HG03520 (cell line): Measurements from ENCODE around the gene VANGL2.

ENCODE experiments used
- ATAC-seq: cut with Tn5 transposase; IDR thresholded peaks from one replicate; pipeline ENCODE4 v1.9.1; 2021; ENCODE audit warnings: mild to moderate bottlenecking, moderate library complexity; ENCODE audit not compliant: unreplicated experiment

Gene VANGL2

DNA sequence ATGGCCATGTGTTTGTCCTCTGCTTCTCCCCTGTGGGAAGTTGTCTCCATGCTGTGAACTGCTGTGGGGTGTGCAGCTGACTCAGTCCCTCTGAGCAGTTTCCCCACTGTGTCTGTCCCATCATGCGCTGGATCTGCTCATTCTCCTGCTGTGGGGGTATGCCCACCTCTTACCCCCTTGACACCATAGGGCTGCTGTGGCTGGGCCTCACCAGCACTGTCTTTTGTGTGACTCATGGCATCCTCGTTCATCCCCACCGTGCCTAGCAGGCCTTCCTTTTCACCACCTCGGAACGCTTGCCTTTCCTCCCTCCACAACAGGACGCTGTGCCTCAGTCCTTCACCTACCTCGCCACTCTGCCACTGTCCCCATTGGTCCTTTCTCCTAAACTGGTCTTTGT lies 27.3 kb downstream of the VANGL2 start:
- ATAC-seq = no peak

GRCh38 chr1:160428053-160428452 lies 27.7 kb downstream of the VANGL2 start:
- no peak for ATAC-seq

- no peak for ATAC-seq
Measured at GRCh38 chr1:160428655-160429054, 28.3 kb downstream of the VANGL2 start.

DNA sequence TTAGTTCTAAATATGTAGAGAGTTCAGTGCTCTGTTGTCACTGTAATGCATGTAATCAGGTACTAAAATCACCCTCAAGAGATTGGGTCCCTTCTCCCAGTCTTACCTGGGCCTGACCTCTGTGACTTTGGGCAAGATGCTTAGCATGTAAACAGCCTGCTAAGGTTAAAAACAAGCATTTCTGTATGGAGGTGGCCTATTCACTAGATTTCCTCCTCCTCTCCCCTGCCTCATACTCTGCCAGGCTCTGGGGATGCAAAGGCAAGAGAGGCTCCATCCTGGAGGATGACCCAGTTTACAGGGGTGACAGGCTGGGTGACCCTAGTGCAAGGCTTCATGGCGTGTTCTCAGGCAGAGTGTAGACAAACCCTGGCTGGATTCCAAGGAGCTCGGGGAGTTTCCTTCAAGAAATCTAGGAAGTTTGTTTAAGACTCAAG lies 28.8 kb downstream of the VANGL2 start:
- ATAC-seq = no peak

GRCh38 chr1:160429702-160430535 lies 29.6 kb downstream of the VANGL2 start:
- ATAC-seq = peak; percentile 36

- ATAC-seq = no peak
Measured at GRCh38 chr1:160431006-160431405, 30.6 kb downstream of the VANGL2 start.

DNA sequence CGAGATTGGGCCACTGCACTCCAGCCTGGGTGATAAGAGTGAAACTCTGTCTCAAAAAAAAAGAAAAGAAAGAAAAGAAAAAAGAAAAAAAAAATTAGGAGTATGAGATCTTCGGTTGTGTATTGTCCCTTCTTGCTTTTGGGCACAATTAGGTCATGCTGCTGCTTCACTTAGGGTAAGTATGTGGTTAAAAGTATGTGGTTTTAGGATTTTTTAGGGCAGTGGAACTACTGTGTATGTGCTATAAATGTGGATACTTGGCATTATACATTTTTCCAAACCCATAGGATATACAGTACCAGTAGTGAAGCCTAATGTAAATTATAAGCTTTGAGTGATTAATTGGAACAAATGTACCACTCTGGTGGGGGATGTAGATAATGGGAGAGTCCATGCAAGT lies 31.2 kb downstream of the VANGL2 start:
- no peak for ATAC-seq

GRCh38 chr1:160432371-160432786 lies 32.0 kb downstream of the VANGL2 start:
- ATAC-seq = peak; percentile 59

DNA sequence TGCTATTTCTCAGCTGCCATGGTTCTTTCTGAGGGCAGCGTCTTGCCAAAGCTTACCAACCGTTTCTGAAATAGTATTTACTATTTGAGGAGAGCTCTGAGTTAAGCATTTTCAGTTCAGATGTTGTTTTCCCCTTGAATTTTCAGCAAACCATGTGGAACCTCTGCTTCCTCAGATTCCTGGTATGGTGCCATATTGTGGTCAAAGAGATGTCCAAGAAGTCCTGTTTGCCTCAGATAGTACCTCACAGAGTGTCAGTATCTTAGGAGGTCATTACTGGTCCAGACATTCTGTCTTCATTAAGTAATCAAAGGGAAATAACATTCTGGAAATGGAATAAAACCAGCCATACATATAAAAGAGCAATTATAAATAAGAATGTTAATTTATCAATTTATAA lies 36.6 kb downstream of the VANGL2 start:
- ATAC-seq = no peak

DNA sequence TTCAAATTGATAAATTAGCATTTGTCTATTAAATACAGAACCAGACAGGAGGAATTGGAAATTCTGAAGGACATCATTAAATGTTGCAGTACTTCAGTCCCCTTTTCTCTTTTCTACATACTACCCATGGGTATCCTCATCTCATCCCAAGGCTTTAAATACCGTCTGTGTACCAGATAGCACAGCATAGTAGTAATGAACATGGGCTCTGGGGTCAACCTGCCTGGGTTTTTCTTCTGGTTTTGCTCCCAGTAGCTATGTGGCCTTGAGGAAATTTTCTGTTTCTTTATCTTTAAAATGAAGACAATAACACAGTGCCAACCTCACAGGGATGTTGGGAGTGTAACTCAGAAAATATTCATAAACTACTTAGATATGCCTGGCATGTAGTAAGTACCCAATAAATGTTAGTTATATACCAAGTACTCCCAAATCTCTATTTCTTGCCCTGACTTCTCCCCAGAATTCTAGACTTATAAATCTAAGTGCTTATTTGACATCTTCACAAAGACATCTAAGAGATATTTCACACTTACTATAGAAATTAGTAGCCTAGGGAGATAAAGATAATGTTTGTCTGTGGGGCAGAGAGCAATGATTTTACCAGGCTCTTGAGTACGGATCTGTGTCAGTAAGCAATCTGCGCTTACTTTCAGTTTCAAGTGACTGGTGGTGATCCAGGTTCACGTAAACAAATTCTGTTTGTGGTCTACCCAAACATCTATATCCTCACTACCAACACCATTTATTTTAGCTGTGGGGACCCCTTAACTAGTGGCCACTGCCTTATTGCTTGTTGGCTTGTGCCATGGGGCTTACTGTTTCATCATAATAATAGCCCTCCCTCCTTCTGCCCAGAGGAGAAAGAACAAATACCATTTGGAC lies 37.3 kb downstream of the VANGL2 start:
- ATAC-seq = peak; percentile 54

GRCh38 chr1:160438317-160438918 lies 38.1 kb downstream of the VANGL2 start:
- ATAC-seq = no peak

- no peak for ATAC-seq
Measured at GRCh38 chr1:160438935-160439334, 38.6 kb downstream of the VANGL2 start.

DNA sequence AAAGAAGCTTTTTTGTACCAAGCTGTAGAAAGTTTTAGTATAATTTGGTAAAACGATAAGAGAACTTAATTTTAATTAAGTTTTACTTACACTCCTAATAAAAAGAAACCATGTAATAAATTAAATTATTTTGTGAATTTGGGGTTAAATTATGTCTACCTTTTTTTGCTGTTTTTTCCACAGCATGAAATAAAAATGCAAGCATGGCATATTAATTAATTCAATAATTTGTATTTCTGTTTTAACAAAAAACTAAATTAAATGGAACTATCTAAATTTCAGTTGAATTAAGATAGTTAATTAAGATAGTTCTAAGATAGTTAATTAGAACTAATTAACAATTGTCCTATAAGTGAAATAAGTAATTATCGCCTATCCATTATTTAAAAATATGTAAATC lies 39.4 kb downstream of the VANGL2 start:
- ATAC-seq = no peak

GRCh38 chr1:160446945-160447600 lies 46.7 kb downstream of the VANGL2 start:
- ATAC-seq = no peak

- ATAC-seq = no peak
Measured at GRCh38 chr1:160449494-160449893, 49.1 kb downstream of the VANGL2 start.

DNA sequence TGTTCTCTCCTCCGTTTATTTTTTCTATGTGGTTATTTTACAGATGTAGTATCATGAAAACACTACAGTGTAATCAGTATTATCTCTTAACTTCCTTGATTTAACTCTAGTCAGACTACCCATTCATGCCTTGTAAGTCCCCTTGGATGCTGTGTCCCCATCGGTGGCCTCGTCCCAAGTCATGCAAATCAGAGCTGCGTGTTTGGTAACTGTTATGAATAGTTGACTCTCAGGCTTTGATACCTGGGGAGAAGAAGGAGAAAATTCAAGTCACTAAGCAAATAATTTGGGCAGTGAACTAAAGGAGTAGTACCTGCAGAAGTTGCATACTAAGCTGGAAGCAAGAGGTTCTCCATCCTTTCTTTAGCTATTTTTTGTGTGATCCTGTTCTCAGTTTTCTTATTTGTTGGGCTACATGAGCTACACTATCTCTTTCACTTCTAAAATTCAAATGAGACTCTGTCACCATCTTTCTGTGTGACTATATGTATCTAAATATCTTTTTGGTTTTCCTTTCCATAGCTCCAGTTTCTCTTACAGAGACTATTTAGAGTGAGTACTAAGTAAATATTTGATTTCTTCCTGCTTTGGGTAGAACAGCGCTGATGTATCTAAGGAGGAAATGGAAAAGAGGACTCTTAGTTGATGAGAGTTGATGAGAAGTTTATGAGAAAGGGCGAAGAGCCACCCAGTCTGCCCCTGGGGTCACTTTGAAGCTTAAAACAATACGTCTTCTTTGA lies 50.9 kb downstream of the VANGL2 start:
- no peak for ATAC-seq

- no peak for ATAC-seq
Measured at GRCh38 chr1:160451859-160452232, 51.5 kb downstream of the VANGL2 start.

- peak; percentile 57 for ATAC-seq
Measured at GRCh38 chr1:160453443-160453842, 53.1 kb downstream of the VANGL2 start.

- no peak for ATAC-seq
Measured at GRCh38 chr1:160454371-160455152, 54.2 kb downstream of the VANGL2 start.

GRCh38 chr1:160455153-160455517 lies 54.8 kb downstream of the VANGL2 start:
- ATAC-seq = no peak
